HAP-1 (cell line): Measurements from ENCODE around the gene SIRPB2.

Experiments
- DNase-seq, 2 experiments: peaks; one replicate each; pipeline ENCODE4 v3.0.0-alpha.2; 2016 to 2020; ENCODE audit warnings: low spot score in 2 of 2
- H3K27me3 ChIP-seq: fragments of 250-450 bp; sonication (Bioruptor Pico); 2 replicates; pipeline ENCODE4 v1.5.1; 2020; ENCODE audit warnings: low read depth, mild to moderate bottlenecking, moderate library complexity
- H3K36me3 ChIP-seq: fragments of 250-450 bp; sonication (Bioruptor Pico); replicated peaks from 2 replicates; pipeline ENCODE4 v1.5.1; 2020; ENCODE audit warnings: mild to moderate bottlenecking
- H3K4me1 ChIP-seq: fragments of 250-450 bp; sonication (Bioruptor Pico); 2 replicates; pipeline ENCODE4 v1.5.1; 2020; ENCODE audit warnings: mild to moderate bottlenecking
- H3K4me3 ChIP-seq: fragments of 250-450 bp; sonication (Bioruptor Pico); 2 replicates; pipeline ENCODE4 v1.5.1; 2020; ENCODE audit warnings: mild to moderate bottlenecking, moderate library complexity
- H3K9me3 ChIP-seq: fragments of 250-450 bp; sonication (Bioruptor Pico); 2 replicates; pipeline ENCODE4 v1.5.1; 2020; ENCODE audit warnings: mild to moderate bottlenecking, moderate library complexity
- in situ Hi-C: fragments of 300-500 bp; cut with MboI; formaldehyde crosslinking; loops from 3 replicates; pipeline ENCODE4 v1.14.3; 2020; ENCODE audit warnings: low sequenced_read_pairs, inconsistent platforms, mixed read lengths

The SIRPB2 gene

GRCh38 chr20:1463971-1464570 is 27.1 kb downstream of the SIRPB2 start:
- Histone ChIP-seq H3K4me3 (no peak overlapping the region), H3K27me3 (peaks cover 15% of the 10 kb centered on the region), H3K4me1 (peaks cover 5% of the 10 kb centered on the region), H3K36me3 (peaks cover 13% of the 10 kb centered on the region), H3K9me3 (no peaks in the 10 kb centered on the region)
- no peak for DNase-seq
- in situ Hi-C loops = loop anchor here (25.0 kb wide), 1 partner anchor 352 kb away; the partner anchor contains the start of gene PSMF1

DNA sequence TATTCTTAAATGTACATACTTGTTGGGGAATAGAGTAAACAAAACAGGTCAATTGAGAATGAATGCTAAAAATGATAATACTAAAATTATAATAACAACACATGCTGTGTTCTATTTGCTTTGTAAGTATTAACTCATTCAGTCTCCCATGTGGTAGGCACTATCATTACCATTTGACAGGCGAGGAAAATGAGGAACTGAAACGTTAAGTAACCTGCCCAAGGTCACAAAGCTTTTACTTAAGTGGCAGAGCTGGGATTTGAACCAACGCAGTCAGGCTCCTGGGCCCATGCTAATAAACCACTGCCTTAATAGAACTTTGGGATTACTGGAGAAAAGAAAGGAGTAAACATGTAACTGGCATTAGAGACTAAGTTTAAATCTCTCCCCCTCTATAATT is 28.4 kb downstream of the SIRPB2 start:
- peaks cover 5% of the 10 kb centered on the region for H3K4me1 ChIP-seq
- peaks cover 6% of the 10 kb centered on the region for H3K27me3 ChIP-seq
- H3K9me3 ChIP-seq = no peaks in the 10 kb centered on the region
- in situ Hi-C loops = loop anchor here (25.0 kb wide), 1 partner anchor 351 kb away; the partner anchor contains the start of gene PSMF1
- DNase-seq = no peak
- peaks cover 21% of the 10 kb centered on the region for H3K36me3 ChIP-seq
- no peak overlapping the region for H3K4me3 ChIP-seq

- H3K4me3 ChIP-seq = no peak overlapping the region
- in situ Hi-C loops = loop anchor here (25.0 kb wide), 1 partner anchor 350 kb away; the partner anchor contains the start of gene PSMF1
- peaks cover 26% of the 10 kb centered on the region for H3K36me3 ChIP-seq
- no peaks in the 10 kb centered on the region; the same call in 1 of the 2 replicates for H3K27me3 ChIP-seq
- H3K9me3 ChIP-seq = no peaks in the 10 kb centered on the region
- DNase-seq = no peak
- H3K4me1 ChIP-seq = peaks cover 5% of the 10 kb centered on the region
Measured at GRCh38 chr20:1462001-1462400, 29.2 kb downstream of the SIRPB2 start.

DNA sequence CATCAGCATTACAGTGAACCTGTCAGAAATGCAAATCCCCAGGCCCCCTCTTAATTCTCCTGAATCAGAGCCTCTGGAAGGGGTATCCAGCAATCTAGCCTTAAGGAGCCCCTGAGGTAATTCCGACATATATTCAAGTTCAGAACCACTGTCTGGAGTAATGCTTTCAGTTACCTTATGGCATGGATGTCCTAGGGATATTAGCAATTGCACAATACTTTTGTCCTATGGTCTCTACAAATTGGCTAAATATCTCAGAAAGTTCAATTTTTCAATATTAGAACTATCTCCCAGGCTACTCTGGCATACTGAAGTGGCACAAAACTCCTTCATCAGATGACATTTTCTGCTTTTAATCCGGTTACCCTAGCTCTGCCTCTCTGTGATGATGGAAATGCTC is 30.9 kb downstream of the SIRPB2 start:
- Histone ChIP-seq H3K27me3 (no peaks in the 10 kb centered on the region), H3K4me1 (no peaks in the 10 kb centered on the region), H3K36me3 (peaks cover 33% of the 10 kb centered on the region), H3K9me3 (no peaks in the 10 kb centered on the region), H3K4me3 (no peak overlapping the region)
- no peak for DNase-seq
- in situ Hi-C loops = loop anchor here (25.0 kb wide), 1 partner anchor 348 kb away; the partner anchor contains the start of gene PSMF1

GRCh38 chr20:1457992-1458391 is 33.2 kb downstream of the SIRPB2 start:
- no peak for DNase-seq
- H3K9me3 ChIP-seq = no peaks in the 10 kb centered on the region
- H3K36me3 ChIP-seq = peaks cover 52% of the 10 kb centered on the region
- no peaks in the 10 kb centered on the region for H3K27me3 ChIP-seq
- H3K4me1 ChIP-seq = no peaks in the 10 kb centered on the region
- no peak overlapping the region for H3K4me3 ChIP-seq
- in situ Hi-C loops = loop anchor here (25.0 kb wide), 1 partner anchor 346 kb away; the partner anchor contains the start of gene PSMF1

DNA sequence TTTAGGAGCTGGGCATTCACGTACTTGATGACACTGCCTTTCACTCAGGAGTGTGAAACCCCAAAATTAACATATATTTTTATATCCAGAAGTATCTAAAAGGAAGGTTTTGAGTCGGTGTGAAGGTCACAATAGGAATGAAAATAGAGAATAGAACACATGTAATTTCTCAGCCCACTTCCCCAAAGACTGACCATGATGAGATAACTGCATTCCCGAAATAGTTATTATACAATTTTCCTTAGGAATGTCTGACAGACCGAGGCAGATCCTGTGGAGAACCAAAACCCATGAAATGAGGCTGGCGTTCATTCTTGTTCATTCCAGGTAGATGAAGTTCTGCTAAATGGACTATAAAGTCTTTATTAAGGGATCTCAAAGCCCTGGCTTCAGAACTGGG is 34.9 kb downstream of the SIRPB2 start:
- DNase-seq = no peak
- H3K4me1 ChIP-seq = no peaks in the 10 kb centered on the region
- in situ Hi-C loops = loop anchor here (25.0 kb wide), 1 partner anchor 344 kb away; the partner anchor contains the start of gene PSMF1
- no peaks in the 10 kb centered on the region for H3K27me3 ChIP-seq
- H3K36me3 ChIP-seq = peaks cover 64% of the 10 kb centered on the region
- H3K4me3 ChIP-seq = no peak overlapping the region
- no peaks in the 10 kb centered on the region for H3K9me3 ChIP-seq

DNA sequence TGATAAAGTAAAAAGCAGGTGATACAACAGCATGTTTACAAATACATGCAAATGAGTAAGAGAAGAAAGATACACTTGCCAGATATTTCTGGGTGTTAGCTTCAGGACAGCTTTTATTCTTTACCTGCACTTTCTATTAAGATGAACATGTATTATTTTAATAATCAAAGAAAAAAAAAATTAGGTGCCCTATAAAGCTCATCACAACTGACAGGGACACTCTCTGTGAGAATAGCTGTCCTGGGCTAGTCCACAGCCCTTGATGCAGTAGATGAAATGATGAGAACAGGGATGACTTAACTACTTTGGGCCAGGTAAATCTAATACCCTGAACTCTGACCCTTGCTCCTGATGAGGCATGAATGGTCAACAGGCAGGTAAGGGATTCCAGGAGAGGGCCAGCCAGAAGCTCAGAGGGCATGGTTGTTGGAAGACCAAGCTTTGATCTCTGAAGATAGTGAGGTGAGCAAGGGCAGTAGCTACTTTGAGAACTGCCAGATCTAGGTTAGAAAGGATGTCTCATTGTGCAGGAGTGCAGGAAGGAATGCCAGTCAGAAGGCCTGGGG is 40.2 kb downstream of the SIRPB2 start:
- no peaks in the 10 kb centered on the region for H3K27me3 ChIP-seq
- H3K4me1 ChIP-seq = no peaks in the 10 kb centered on the region
- no peaks in the 10 kb centered on the region for H3K9me3 ChIP-seq
- H3K4me3 ChIP-seq = no peak overlapping the region
- DNase-seq = no peak
- peaks cover 84% of the 10 kb centered on the region for H3K36me3 ChIP-seq
- in situ Hi-C loops = loop anchor here (25.0 kb wide), 1 partner anchor 339 kb away; the partner anchor contains the start of gene PSMF1

DNA sequence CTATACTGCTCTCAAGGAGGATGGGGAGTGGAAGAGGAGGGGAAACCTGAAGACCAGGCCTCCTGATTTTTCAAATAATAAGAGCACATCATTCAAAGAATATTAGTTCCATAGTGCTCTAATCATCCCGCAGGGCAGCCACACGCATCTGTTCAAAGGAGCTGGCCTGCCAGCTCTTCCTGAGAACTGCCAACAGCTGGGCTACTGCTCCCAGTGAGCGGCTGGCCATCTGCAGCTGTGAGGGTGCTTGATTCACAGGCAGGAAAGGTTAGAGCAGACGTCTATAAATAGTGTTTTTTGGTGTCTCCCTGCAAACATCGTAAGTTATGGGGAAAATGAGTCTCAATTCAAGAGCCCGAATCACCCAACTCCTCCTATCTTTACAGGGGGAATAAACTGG is 41.9 kb downstream of the SIRPB2 start:
- no peak for DNase-seq
- no peak overlapping the region for H3K4me3 ChIP-seq
- in situ Hi-C loops = no loop called here
- H3K9me3 ChIP-seq = no peaks in the 10 kb centered on the region
- H3K4me1 ChIP-seq = no peaks in the 10 kb centered on the region
- H3K36me3 ChIP-seq = peaks cover 86% of the 10 kb centered on the region
- H3K27me3 ChIP-seq = no peaks in the 10 kb centered on the region

DNA sequence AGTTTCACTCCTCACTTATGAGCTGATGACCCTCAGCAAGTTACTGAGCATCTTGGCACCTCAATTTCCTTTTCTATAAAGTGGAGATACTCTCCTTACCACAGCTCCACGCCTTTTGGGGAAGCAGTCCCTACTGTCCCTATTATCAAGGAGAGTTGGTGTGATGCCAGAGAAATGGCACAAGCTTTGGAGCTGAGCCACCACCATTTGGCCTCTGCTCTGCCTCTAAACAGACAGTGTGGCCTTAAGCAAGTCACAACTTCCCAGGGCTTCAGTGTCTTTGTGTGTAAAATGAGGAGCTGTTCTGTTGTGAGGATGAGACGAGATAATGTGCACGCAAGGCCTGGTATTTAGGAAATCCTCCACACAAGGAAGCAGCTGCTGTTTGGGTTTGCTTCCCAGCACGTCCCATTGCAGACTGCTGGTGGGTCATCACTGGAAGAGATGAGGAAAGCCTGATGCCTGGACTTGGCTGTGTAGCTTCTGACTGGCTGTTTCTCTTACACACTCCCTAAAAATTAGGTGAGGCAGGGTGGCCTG is 43.1 kb downstream of the SIRPB2 start:
- in situ Hi-C loops = no loop called here
- DNase-seq = no peak
- H3K36me3 ChIP-seq = peaks cover 85% of the 10 kb centered on the region
- H3K4me1 ChIP-seq = no peaks in the 10 kb centered on the region
- no peaks in the 10 kb centered on the region for H3K9me3 ChIP-seq
- no peaks in the 10 kb centered on the region for H3K27me3 ChIP-seq
- no peak overlapping the region for H3K4me3 ChIP-seq

DNA sequence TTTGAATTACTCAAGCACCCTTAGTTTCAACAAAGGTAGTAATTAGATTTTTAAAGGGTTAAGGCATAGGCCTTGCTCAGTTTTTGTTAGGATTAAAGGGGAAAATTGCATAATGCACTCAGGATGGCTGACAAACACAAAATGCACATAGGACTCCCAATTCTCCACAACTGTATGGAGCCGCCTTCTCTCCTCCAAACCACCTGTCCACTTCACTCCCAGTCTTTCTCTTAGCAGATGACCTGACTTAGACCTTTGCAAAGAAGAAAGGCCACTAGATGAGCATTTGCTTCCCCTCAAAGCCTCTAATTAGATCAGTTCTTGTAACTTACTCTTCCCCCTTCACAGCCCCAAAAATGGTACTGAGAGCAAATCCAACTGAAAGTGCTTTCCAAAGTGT is 44.7 kb downstream of the SIRPB2 start:
- DNase-seq = no peak
- in situ Hi-C loops = no loop called here
- Histone ChIP-seq H3K27me3 (no peaks in the 10 kb centered on the region), H3K4me1 (no peaks in the 10 kb centered on the region), H3K9me3 (no peaks in the 10 kb centered on the region), H3K4me3 (no peak overlapping the region), H3K36me3 (peaks cover 73% of the 10 kb centered on the region)

- H3K4me1 ChIP-seq = no peaks in the 10 kb centered on the region
- H3K36me3 ChIP-seq = peaks cover 42% of the 10 kb centered on the region
- no peaks in the 10 kb centered on the region for H3K9me3 ChIP-seq
- no peak for DNase-seq
- no peak overlapping the region for H3K4me3 ChIP-seq
- no peaks in the 10 kb centered on the region for H3K27me3 ChIP-seq
- in situ Hi-C loops = loop anchor here (5.0 kb wide), 1 partner anchor 131 kb away; no protein-coding TSS in a partner anchor
Measured at GRCh38 chr20:1443085-1443484, 48.1 kb downstream of the SIRPB2 start.

DNA sequence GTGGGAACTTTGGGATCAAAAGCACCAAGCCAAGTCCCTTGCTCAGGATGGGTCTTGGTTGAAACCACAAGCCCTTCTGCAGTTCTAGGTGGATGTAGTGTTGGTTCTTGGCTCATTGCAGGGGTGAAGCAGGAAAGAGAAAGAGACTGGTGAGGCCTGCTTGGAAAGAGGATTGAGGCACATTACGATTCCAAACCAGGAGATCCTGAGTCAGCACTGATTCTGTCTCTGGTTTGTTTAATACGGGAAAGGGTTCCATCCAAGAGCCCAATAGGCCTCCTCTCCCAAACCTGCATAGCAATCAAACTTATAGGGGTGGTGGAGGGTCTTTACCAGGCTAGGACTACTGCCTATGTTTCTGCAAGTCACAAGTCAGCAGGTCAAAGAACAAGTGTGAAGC is 48.9 kb downstream of the SIRPB2 start:
- DNase-seq = no peak
- Histone ChIP-seq H3K4me3 (no peak overlapping the region), H3K9me3 (no peaks in the 10 kb centered on the region), H3K36me3 (peaks cover 40% of the 10 kb centered on the region), H3K27me3 (no peaks in the 10 kb centered on the region), H3K4me1 (no peaks in the 10 kb centered on the region)
- in situ Hi-C loops = loop anchor here (5.0 kb wide), 1 partner anchor 130 kb away; no protein-coding TSS in a partner anchor

DNA sequence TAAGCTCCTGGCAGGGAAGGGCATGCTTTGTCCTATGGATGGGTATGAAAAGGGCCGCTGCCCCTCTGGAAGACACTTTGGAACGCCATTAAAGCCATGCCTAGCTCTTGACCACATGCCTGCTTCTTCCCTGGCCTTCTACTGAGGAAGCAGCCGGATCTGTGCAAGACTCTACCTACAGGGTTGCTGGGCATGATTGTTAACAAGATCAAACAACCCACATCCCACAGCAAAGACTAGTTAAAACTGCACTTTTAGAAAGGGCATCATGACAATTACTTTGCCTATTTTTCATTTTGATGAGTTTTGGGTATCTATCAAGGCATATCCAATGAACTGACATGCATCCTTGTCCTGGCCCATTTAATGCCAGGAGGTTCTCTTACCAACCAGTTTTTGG is 50.1 kb downstream of the SIRPB2 start:
- peaks cover 31% of the 10 kb centered on the region for H3K36me3 ChIP-seq

DNA sequence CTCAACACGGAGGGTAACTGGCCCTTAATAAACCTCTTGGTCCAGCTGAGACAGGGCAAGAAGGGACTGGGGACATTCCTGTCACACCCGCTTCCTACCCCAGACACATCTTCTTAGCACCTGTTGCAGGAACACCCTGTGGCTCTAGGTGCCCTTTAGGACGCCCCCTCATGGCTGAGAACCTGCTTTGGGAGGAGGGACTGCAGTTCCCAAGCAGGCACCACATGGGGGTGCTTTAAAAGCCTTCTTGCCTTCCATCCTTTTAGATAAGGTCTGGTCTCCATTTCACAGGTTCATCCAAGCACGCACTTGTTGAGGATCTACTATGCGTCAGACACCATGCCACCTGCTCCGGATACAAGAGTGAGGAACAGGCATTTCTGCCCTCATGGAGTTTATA is 51.2 kb downstream of the SIRPB2 start:
- no peaks in the 10 kb centered on the region for H3K4me1 ChIP-seq
- no peaks in the 10 kb centered on the region for H3K9me3 ChIP-seq
- peaks cover 20% of the 10 kb centered on the region for H3K36me3 ChIP-seq
- no peaks in the 10 kb centered on the region for H3K27me3 ChIP-seq
- no peak for DNase-seq
- in situ Hi-C loops = loop anchor here (5.0 kb wide), 1 partner anchor 128 kb away; no protein-coding TSS in a partner anchor
- no peak overlapping the region for H3K4me3 ChIP-seq

More for the DNA sequence above, 50.1 kb downstream of the SIRPB2 start:
- DNase-seq = no peak
- Histone ChIP-seq H3K4me3 (no peak overlapping the region), H3K4me1 (no peaks in the 10 kb centered on the region), H3K27me3 (no peaks in the 10 kb centered on the region), H3K9me3 (no peaks in the 10 kb centered on the region)
- in situ Hi-C loops = loop anchor here (5.0 kb wide), 1 partner anchor 129 kb away; no protein-coding TSS in a partner anchor
